NCI-H2227 (cell line): ENCODE results near the gene FAM222B.
A peak's percentile ranks its signal among the peaks of the same experiment; 100 is the strongest.

Experiments used
- DNase-seq: peaks from one replicate; lab custom pipeline; 2025; ENCODE audit not compliant: unreplicated experiment; lab: John Stamatoyannopoulos, UW

The FAM222B gene

GRCh38 chr17:28777178-28777577 is 65.4 kb downstream of the FAM222B start:
- DNase-seq: no peak

- DNase-seq: no peak
Measured at GRCh38 chr17:28774206-28774605, 68.4 kb downstream of the FAM222B start.

GRCh38 chr17:28773736-28774135 is 68.9 kb downstream of the FAM222B start:
- DNase-seq: no peak

- DNase-seq: no peak
Measured at GRCh38 chr17:28765038-28765437, 77.6 kb downstream of the FAM222B start.

- peak; percentile 62 for DNase-seq
Measured at GRCh38 chr17:28763804-28764266, 78.8 kb downstream of the FAM222B start.

- no peak for DNase-seq
Measured at GRCh38 chr17:28763137-28763799, 79.3 kb downstream of the FAM222B start.

GRCh38 chr17:28760601-28761562 is 81.7 kb downstream of the FAM222B start:
- DNase-seq: peak; percentile 16

GRCh38 chr17:28759256-28759865 is 83.2 kb downstream of the FAM222B start:
- no peak for DNase-seq

GRCh38 chr17:28758411-28759121 is 84.0 kb downstream of the FAM222B start:
- DNase-seq: no peak

GRCh38 chr17:28756049-28756804 is 86.4 kb downstream of the FAM222B start:
- no peak for DNase-seq

GRCh38 chr17:28755486-28755885 is 87.1 kb downstream of the FAM222B start:
- no peak for DNase-seq

- no peak for DNase-seq
Measured at GRCh38 chr17:28751600-28752366, 90.8 kb downstream of the FAM222B start.

- DNase-seq: peak; percentile 93
Measured at GRCh38 chr17:28750178-28751047, 92.2 kb downstream of the FAM222B start.

GRCh38 chr17:28749516-28750177 is 92.9 kb downstream of the FAM222B start:
- DNase-seq: no peak

- DNase-seq: no peak
Measured at GRCh38 chr17:28748852-28749515, 93.6 kb downstream of the FAM222B start.

GRCh38 chr17:28747801-28748750 is 94.5 kb downstream of the FAM222B start:
- DNase-seq: no peak
